ENCODE data around the gene LPGAT1.

The LPGAT1 gene

DNA sequence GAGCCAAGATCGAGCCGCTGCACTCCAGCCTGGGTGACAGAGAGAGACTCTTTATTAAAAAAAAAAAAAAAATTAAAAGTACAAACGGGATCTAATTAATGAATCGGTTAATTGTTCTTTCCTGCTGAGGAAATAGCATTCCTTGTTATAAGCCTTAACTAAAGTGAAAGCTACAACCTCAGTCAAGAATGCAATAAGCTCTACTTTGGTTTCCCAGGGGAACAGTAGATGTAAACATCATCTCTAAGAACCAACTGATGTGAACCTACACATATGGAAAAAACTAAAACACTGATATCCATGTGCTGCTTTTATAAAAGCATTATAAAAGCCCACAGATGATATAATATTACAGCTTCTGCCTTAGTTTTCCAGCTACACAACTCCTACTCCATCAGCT is 41.9 kb downstream of the LPGAT1 start:
- Histone ChIP-seq H3K79me2 (ENCODE audit: low read length) (no peaks in the 10 kb centered on the region), H3K27me3 (replicated peaks; ENCODE audit: insufficient read depth, low read length) (0 out of 2 replicates have a peak, but pooled peaks cover 3% of the 10 kb centered on the region), H3K9ac (ENCODE audit: low read length) (no peak overlapping the region), H3K4me1 (ENCODE audit: low read length) (no peaks in the 10 kb centered on the region), H3K9me2 (replicated peaks; ENCODE audit: insufficient read depth, low read length) (no peaks in the 10 kb centered on the region), H3K4me2 (ENCODE audit: low read depth, low read length) (no peak overlapping the region), H2AFZ (ENCODE audit: low read length) (no peak overlapping the region), H3K9me3 (replicated peaks; ENCODE audit: insufficient read depth, low read length) (no peaks in the 10 kb centered on the region), H3K36me3 (replicated peaks; ENCODE audit: insufficient read depth, low read length) (no peaks in the 10 kb centered on the region), H3K4me3 (ENCODE audit: low read length) (no peak overlapping the region), H4K20me1 (ENCODE audit: insufficient read depth, low read length) (no peaks in the 10 kb centered on the region), H3K27ac (ENCODE audit: low read length) (no peak overlapping the region), H3F3A (ENCODE audit: insufficient read depth, low read length) (no peaks in the 10 kb centered on the region)
- no peak for DNase-seq
- TF ChIP-seq EZH2 (optimal IDR thresholded peaks at IDR 0.05; ENCODE audit: low read depth, low read length) (no peak), EZH2phosphoT487 (IDR thresholded peaks at IDR 0.05; ENCODE audit: low read length) (no peak)
- TF ChIP-seq, protein P1, sequence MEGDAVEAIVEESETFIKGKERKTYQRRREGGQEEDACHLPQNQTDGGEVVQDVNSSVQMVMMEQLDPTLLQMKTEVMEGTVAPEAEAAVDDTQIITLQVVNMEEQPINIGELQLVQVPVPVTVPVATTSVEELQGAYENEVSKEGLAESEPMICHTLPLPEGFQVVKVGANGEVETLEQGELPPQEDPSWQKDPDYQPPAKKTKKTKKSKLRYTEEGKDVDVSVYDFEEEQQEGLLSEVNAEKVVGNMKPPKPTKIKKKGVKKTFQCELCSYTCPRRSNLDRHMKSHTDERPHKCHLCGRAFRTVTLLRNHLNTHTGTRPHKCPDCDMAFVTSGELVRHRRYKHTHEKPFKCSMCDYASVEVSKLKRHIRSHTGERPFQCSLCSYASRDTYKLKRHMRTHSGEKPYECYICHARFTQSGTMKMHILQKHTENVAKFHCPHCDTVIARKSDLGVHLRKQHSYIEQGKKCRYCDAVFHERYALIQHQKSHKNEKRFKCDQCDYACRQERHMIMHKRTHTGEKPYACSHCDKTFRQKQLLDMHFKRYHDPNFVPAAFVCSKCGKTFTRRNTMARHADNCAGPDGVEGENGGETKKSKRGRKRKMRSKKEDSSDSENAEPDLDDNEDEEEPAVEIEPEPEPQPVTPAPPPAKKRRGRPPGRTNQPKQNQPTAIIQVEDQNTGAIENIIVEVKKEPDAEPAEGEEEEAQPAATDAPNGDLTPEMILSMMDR (IDR thresholded peaks at IDR 0.05; ENCODE audit: low read length) = no peak

DNA sequence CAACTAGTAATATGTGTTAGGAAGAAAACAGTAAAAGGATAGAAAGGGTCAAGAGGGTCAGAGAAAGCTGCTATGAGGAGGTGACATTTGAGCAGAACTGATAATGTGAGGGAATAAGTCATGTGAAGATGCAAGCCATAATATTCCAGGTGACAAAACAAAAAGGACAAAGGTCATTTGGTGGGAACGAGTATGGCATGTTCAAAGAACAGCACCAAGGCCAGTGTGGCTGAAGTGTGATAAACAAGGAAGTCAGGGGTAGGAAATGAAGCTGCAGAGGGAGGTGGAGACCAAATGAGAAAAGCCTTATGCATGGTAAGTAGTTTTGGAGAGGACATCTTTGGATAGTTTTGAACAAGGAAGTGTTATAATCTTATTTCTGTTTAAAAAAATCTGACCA is 46.7 kb downstream of the LPGAT1 start:
- Histone ChIP-seq H2AFZ (ENCODE audit: low read length) (no peak overlapping the region), H3K4me2 (ENCODE audit: low read depth, low read length) (no peak overlapping the region), H3K4me3 (ENCODE audit: low read length) (no peak overlapping the region), H3K36me3 (replicated peaks; ENCODE audit: insufficient read depth, low read length) (no peaks in the 10 kb centered on the region), H3K9me2 (replicated peaks; ENCODE audit: insufficient read depth, low read length) (no peaks in the 10 kb centered on the region), H3K4me1 (ENCODE audit: low read length) (peaks cover 13% of the 10 kb centered on the region), H3K9me3 (replicated peaks; ENCODE audit: insufficient read depth, low read length) (no peaks in the 10 kb centered on the region), H3K9ac (ENCODE audit: low read length) (no peak overlapping the region), H3K27ac (ENCODE audit: low read length) (no peak overlapping the region), H3K27me3 (replicated peaks; ENCODE audit: insufficient read depth, low read length) (peaks cover 28% of the 10 kb centered on the region), H3F3A (ENCODE audit: insufficient read depth, low read length) (no peaks in the 10 kb centered on the region; the same call in 1 of the 2 replicates), H3K79me2 (ENCODE audit: low read length) (no peaks in the 10 kb centered on the region), H4K20me1 (ENCODE audit: insufficient read depth, low read length) (no peaks in the 10 kb centered on the region)
- DNase-seq = no peak
- TF ChIP-seq, protein P1 (IDR thresholded peaks at IDR 0.05; ENCODE audit: low read length) = no peak
- TF ChIP-seq EZH2phosphoT487 (IDR thresholded peaks at IDR 0.05; ENCODE audit: low read length) (no peak), EZH2 (optimal IDR thresholded peaks at IDR 0.05; ENCODE audit: low read depth, low read length) (no peak)

- Histone ChIP-seq H3K4me3 (ENCODE audit: low read length) (no peak overlapping the region), H3K9me2 (replicated peaks; ENCODE audit: insufficient read depth, low read length) (no peaks in the 10 kb centered on the region), H3K9me3 (replicated peaks; ENCODE audit: insufficient read depth, low read length) (no peaks in the 10 kb centered on the region), H3K4me2 (ENCODE audit: low read depth, low read length) (no peak overlapping the region), H3F3A (ENCODE audit: insufficient read depth, low read length) (no peaks in the 10 kb centered on the region; the same call in 1 of the 2 replicates), H3K36me3 (replicated peaks; ENCODE audit: insufficient read depth, low read length) (no peaks in the 10 kb centered on the region), H3K4me1 (ENCODE audit: low read length) (peaks cover 13% of the 10 kb centered on the region), H3K27me3 (replicated peaks; ENCODE audit: insufficient read depth, low read length) (peaks cover 28% of the 10 kb centered on the region), H2AFZ (ENCODE audit: low read length) (no peak overlapping the region), H3K27ac (ENCODE audit: low read length) (no peak overlapping the region), H3K79me2 (ENCODE audit: low read length) (no peaks in the 10 kb centered on the region), H3K9ac (ENCODE audit: low read length) (no peak overlapping the region), H4K20me1 (ENCODE audit: insufficient read depth, low read length) (no peaks in the 10 kb centered on the region)
- DNase-seq = no peak
- TF ChIP-seq, protein P1 (IDR thresholded peaks at IDR 0.05; ENCODE audit: low read length) = no peak
- no peak for TF ChIP-seq EZH2phosphoT487 (IDR thresholded peaks at IDR 0.05; ENCODE audit: low read length)
- TF ChIP-seq EZH2 (optimal IDR thresholded peaks at IDR 0.05; ENCODE audit: low read depth, low read length) = no peak
These were observed 47.3 kb downstream of the LPGAT1 start for GRCh38 chr1:211783266-211783665.
